Thoracic aorta (tissue), 2 donors: ENCODE measurements around the gene PCCA. TPM values are rescaled to one million over a fixed set of nuclear protein-coding genes. Genes with fewer than 3 reads are reported as not detected.

Source experiments
- ATAC-seq: fragments of 150-250 bp; one replicate; pipeline ENCODE4 v1.8.0; 2017; ENCODE audit warnings: low read depth; ENCODE audit not compliant: insufficient number of reproducible peaks, low FRiP score
- DNase-seq: peaks from one replicate; pipeline ENCODE4 v3.0.0-alpha.2; 2020; ENCODE audit warnings: low spot score
- H3K27ac ChIP-seq, 2 donors: fragments of 200-600 bp; sonication (generic); 1 replicate in 1 of 2; 2 replicates in 1 of 2; pipeline ENCODE4 v1.5.1; 2016; ENCODE audit warnings: mild to moderate bottlenecking in 2 of 2, moderate library complexity in 2 of 2
- H3K27me3 ChIP-seq: fragments of 200-600 bp; sonication (generic); replicated peaks from 2 replicates; pipeline ENCODE4 v1.6.0; 2016; ENCODE audit warnings: mild to moderate bottlenecking; ENCODE audit not compliant: insufficient read depth
- H3K36me3 ChIP-seq: fragments of 200-600 bp; sonication (generic); one replicate; pipeline ENCODE4 v1.5.1; 2016
- H3K4me1 ChIP-seq, 2 donors: fragments of 200-600 bp; sonication (generic); 1 replicate in 1 of 2; 2 replicates in 1 of 2; pipeline versions ENCODE4 v1.5.1 to v1.6.0; 2016; ENCODE audit warnings: low read depth in 2 of 2, mild to moderate bottlenecking in 1 of 2; ENCODE audit not compliant: control insufficient read depth in 1 of 2
- H3K4me3 ChIP-seq: fragments of 200-600 bp; sonication (generic); 2 replicates; pipeline ENCODE4 v1.5.1; 2016; ENCODE audit warnings: mild to moderate bottlenecking
- H3K9me3 ChIP-seq: fragments of 200-600 bp; sonication (generic); 2 replicates; pipeline ENCODE4 v1.5.1; 2016
- CTCF ChIP-seq: fragments of 200-600 bp; sonication (generic); IDR thresholded peaks from one replicate; pipeline ENCODE4 v1.5.1; 2019; ENCODE audit warnings: antibody characterized with exemption
- total RNA-seq, 2 donors: library from RNA; depleted of rRNA; stranded (reverse); fragments of >200 nt; gene quantifications; one replicate each; pipeline versions ENCODE4 v1.1.0 to v1.2.3, GENCODE V29; 2016

The PCCA gene
- total RNA-seq, 2 donors from 2014 or later = 17.2 to 51.6 TPM

GRCh38 chr13:100051070-100051469 is 37.8 kb upstream of the PCCA start:
- Histone ChIP-seq H3K27ac (no peak overlapping the region), H3K4me1 (no peaks in the 10 kb centered on the region), H3K4me3 (no peak overlapping the region), H3K27me3 (no peaks in the 10 kb centered on the region), H3K9me3 (no peaks in the 10 kb centered on the region), H3K36me3 (no peaks in the 10 kb centered on the region)
- DNase-seq = no peak
- TF ChIP-seq CTCF = no peak
- ATAC-seq = no peak

DNA sequence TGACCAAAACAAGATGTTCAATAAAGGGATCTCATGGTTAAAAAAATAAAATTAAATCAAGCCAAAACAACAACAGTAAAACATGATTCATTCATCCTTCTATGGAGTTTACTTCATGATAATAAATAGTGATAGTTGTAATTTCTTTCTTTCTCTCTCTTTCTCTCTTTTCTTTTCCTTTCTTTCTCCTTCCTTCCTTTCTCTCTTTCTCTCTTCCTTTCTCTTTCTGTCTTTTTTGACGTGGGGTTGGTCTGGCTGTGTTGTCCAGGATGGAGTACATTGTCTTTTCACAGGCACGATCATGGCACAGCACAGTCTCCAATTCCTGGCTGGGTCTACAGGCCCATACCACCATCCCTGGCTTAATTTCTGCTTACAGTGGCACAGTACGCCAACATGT is 29.1 kb upstream of the PCCA start:
- no peak for ATAC-seq
- no peak overlapping the region for H3K27ac ChIP-seq
- TF ChIP-seq CTCF = no peak
- H3K9me3 ChIP-seq = no peaks in the 10 kb centered on the region
- no peaks in the 10 kb centered on the region for H3K27me3 ChIP-seq
- no peaks in the 10 kb centered on the region for H3K36me3 ChIP-seq
- no peak overlapping the region for H3K4me3 ChIP-seq
- no peak for DNase-seq
- H3K4me1 ChIP-seq = no peaks in the 10 kb centered on the region

- Histone ChIP-seq H3K27ac (no peak overlapping the region), H3K4me1 (no peaks in the 10 kb centered on the region), H3K4me3 (no peak overlapping the region), H3K27me3 (no peaks in the 10 kb centered on the region), H3K9me3 (no peaks in the 10 kb centered on the region), H3K36me3 (no peaks in the 10 kb centered on the region)
- no peak for ATAC-seq
- no peak for DNase-seq
- TF ChIP-seq CTCF = no peak
Measured at GRCh38 chr13:100063333-100063732, 25.6 kb upstream of the PCCA start.

DNA sequence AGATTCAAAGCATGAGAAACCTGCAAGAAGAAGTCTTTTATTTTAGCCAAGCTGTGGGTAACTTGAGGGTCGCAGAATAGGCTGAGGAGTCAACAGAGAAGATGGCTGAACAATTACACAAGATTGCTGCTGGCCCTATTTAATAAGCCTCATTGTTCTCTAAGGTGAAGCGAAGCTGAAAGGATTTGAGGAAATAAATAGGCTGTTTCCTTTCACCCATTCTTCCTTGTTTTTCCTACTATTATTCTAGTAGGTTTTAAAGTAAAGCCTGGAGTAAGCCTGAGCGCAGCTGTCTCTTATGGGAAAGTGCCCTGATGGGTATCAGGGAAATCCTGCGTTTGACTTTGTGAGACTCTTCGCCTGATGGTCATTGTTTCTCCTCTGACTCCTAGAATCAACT is 25.0 kb upstream of the PCCA start:
- no peaks in the 10 kb centered on the region for H3K9me3 ChIP-seq
- no peaks in the 10 kb centered on the region for H3K4me1 ChIP-seq
- ATAC-seq = no peak
- DNase-seq = no peak
- no peaks in the 10 kb centered on the region for H3K27me3 ChIP-seq
- TF ChIP-seq CTCF = no peak
- H3K4me3 ChIP-seq = no peak overlapping the region
- H3K27ac ChIP-seq = no peak overlapping the region
- no peaks in the 10 kb centered on the region for H3K36me3 ChIP-seq

DNA sequence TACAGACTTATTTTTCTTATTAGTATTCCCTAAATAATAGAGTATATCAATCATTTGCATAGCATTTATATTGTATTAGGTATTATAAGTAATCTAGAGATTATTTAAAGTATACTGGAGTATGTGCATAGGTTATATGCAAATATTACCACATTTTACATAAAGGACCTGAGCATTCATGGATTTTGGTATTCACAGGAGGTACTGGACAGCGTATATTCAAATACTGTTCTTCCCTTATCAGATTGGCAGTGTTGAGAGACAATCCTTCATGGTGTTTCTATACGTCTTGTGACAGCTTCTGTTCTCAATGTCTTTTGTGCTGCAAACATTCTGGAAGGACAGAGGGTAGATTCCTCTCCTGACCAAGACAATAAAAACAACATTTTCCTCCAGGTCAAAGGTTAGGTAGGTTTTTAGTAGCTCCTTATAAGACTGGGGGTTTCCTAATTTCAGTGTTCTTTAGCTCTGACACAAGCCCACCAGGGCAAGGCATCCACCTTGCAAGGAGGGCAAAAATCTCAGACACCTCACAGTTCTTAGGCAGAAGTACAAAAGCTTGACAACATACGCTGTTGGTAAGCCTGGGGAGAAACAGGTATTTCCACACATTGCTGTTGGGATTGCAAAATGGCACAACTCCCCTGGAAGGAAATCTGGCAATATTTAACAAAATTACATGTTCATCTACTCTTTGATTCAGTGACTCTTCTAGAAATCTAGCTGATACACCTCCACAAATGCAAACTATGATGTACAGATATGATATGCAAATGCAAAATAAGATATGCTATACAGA is 20.6 kb upstream of the PCCA start:
- no peak for DNase-seq
- Histone ChIP-seq H3K27ac (no peak overlapping the region), H3K4me1 (no peaks in the 10 kb centered on the region), H3K36me3 (no peaks in the 10 kb centered on the region), H3K9me3 (no peaks in the 10 kb centered on the region), H3K27me3 (peaks cover 6% of the 10 kb centered on the region), H3K4me3 (no peak overlapping the region)
- ATAC-seq = no peak
- TF ChIP-seq CTCF = no peak
